Measurements from ENCODE around the gene PDE8A. TPM values are rescaled to one million over a fixed set of nuclear protein-coding genes. Genes with fewer than 3 reads are reported as not detected.
"Not testable (repeated sequence)": the region's sequence is repeated elsewhere in the genome, so short reads cannot be mapped to it uniquely, and the experiment has no call there.

PDE8A gene
- total RNA-seq, 1 donor from 2014 or later: 49.6 TPM

DNA sequence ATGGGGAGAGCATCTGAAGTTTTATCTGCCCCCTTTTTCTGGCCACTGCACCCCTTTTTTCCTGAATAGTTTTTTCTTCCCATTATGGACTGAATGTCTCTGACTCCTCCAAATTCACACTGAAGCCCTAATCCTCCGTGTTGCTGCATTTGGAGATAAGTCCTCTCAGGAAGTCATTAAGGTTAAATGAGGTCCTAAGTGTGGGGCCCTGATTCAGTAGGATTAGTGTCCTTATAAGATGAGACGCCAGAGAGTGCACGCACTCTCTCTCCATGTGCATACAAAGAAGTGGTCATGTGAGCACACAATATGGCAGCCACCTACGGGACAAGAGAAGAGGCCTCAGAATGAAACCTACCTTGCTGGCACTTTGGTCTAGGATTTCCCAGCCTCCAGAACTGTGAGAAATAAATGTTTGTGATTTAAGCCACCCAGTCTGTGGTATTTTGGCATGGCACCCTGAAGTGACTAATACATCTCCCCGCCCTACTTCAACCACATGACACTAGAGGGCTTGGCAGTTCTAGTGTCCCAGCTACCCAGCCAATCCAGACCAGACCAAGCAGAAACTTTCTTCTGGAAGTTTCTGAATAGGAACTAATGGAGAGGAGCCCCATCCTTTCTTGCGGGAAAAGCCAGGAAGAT is 191.3 kb downstream of the PDE8A start:
- peaks cover 0 to 5% (median 0%) of the 10 kb centered on the region in 3 donors for H3K27me3 ChIP-seq (ENCODE audit: control insufficient read depth in 3 of 3, insufficient read depth in 3 of 3, low read length in 3 of 3)
- no peak overlapping the region for H3K9ac ChIP-seq (ENCODE audit: low read depth in 1 of 3, low read length in 3 of 3)
- H3K4me3 ChIP-seq (ENCODE audit: low read length in 3 of 3): no peak overlapping the region
- peaks cover 0 to 2% (median 0%) of the 10 kb centered on the region in 3 donors for H3K9me3 ChIP-seq (ENCODE audit: control insufficient read depth in 3 of 3, low read length in 3 of 3)
- peaks cover 4 to 11% (median 9%) of the 10 kb centered on the region in 3 donors for H3K4me1 ChIP-seq (ENCODE audit: control insufficient read depth in 3 of 3, insufficient read depth in 3 of 3, low read length in 3 of 3)
- no peak overlapping the region for H3K27ac ChIP-seq (ENCODE audit: low read depth, low read length)
- H3K36me3 ChIP-seq (ENCODE audit: control insufficient read depth in 3 of 3, insufficient read depth in 3 of 3, low read length in 3 of 3): no peaks in the 10 kb centered on the region

- not testable (repeated sequence) for H3K9ac ChIP-seq (ENCODE audit: low read depth in 1 of 3, low read length in 3 of 3); H3K9me3 ChIP-seq (ENCODE audit: control insufficient read depth in 3 of 3, low read length in 3 of 3); H3K36me3 ChIP-seq (ENCODE audit: control insufficient read depth in 3 of 3, insufficient read depth in 3 of 3, low read length in 3 of 3); H3K27ac ChIP-seq (ENCODE audit: low read depth, low read length); H3K4me3 ChIP-seq (ENCODE audit: low read length in 3 of 3); H3K27me3 ChIP-seq (ENCODE audit: control insufficient read depth in 3 of 3, insufficient read depth in 3 of 3, low read length in 3 of 3)
- peaks cover 4 to 11% (median 9%) of the 10 kb centered on the region in 3 donors for H3K4me1 ChIP-seq (ENCODE audit: control insufficient read depth in 3 of 3, insufficient read depth in 3 of 3, low read length in 3 of 3)
Observed at GRCh38 chr15:85173630-85174029, 192.0 kb downstream of the PDE8A start.

- H3K36me3 ChIP-seq (ENCODE audit: control insufficient read depth in 3 of 3, insufficient read depth in 3 of 3, low read length in 3 of 3): no peaks in the 10 kb centered on the region
- no peaks in the 10 kb centered on the region for H3K27me3 ChIP-seq (ENCODE audit: control insufficient read depth in 3 of 3, insufficient read depth in 3 of 3, low read length in 3 of 3)
Observed at GRCh38 chr15:85174521-85174920, 192.9 kb downstream of the PDE8A start.

DNA sequence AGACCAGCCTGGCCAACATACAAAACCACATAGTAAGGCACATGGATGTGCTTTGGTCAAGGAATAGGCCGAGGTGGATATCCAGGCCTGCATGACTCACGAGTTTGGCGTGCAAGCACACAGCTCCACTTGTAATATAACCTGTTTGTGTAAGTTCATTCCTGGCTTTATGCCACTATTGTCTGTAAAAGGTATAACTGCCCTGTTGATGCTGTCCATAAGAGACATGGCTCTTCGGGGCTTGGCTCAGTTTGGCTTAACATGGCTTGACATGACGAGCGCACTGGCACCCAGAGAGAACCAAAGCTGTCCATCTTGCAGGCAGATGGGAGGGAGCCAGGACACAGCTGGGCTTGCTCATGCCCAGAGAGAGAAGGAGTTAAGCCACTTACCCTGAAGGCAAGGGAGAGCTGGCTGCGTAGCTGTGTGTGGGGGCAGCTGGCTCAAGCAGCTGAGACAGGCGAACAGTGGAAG is 195.4 kb downstream of the PDE8A start:
- not testable (repeated sequence) for H3K4me3 ChIP-seq (ENCODE audit: low read length in 3 of 3); H3K27me3 ChIP-seq (ENCODE audit: control insufficient read depth in 3 of 3, insufficient read depth in 3 of 3, low read length in 3 of 3); H3K36me3 ChIP-seq (ENCODE audit: control insufficient read depth in 3 of 3, insufficient read depth in 3 of 3, low read length in 3 of 3); H3K9me3 ChIP-seq (ENCODE audit: control insufficient read depth in 3 of 3, low read length in 3 of 3); H3K9ac ChIP-seq (ENCODE audit: low read depth in 1 of 3, low read length in 3 of 3)
- H3K4me1 ChIP-seq (ENCODE audit: control insufficient read depth in 3 of 3, insufficient read depth in 3 of 3, low read length in 3 of 3): peaks cover 4 to 11% (median 9%) of the 10 kb centered on the region in 3 donors
- H3K27ac ChIP-seq (ENCODE audit: low read depth, low read length): peak overlapping the region; percentile 30

More at GRCh38 chr15:85174521-85174920, 192.9 kb downstream of the PDE8A start:
- Histone ChIP-seq H3K9me3 (ENCODE audit: control insufficient read depth in 3 of 3, low read length in 3 of 3) (peaks cover 0 to 2% (median 0%) of the 10 kb centered on the region in 3 donors), H3K27ac (ENCODE audit: low read depth, low read length) (no peak overlapping the region), H3K4me1 (ENCODE audit: control insufficient read depth in 3 of 3, insufficient read depth in 3 of 3, low read length in 3 of 3) (peaks cover 4 to 11% (median 9%) of the 10 kb centered on the region in 3 donors), H3K9ac (ENCODE audit: low read depth in 1 of 3, low read length in 3 of 3) (no peak overlapping the region), H3K4me3 (ENCODE audit: low read length in 3 of 3) (no peak overlapping the region)

- peaks cover 4 to 11% (median 9%) of the 10 kb centered on the region in 3 donors for H3K4me1 ChIP-seq (ENCODE audit: control insufficient read depth in 3 of 3, insufficient read depth in 3 of 3, low read length in 3 of 3)
- no peak overlapping the region for H3K27ac ChIP-seq (ENCODE audit: low read depth, low read length)
- no peak overlapping the region for H3K4me3 ChIP-seq (ENCODE audit: low read length in 3 of 3)
- no peaks in the 10 kb centered on the region for H3K9me3 ChIP-seq (ENCODE audit: control insufficient read depth in 3 of 3, low read length in 3 of 3)
- no peaks in the 10 kb centered on the region for H3K36me3 ChIP-seq (ENCODE audit: control insufficient read depth in 3 of 3, insufficient read depth in 3 of 3, low read length in 3 of 3)
- no peak overlapping the region for H3K9ac ChIP-seq (ENCODE audit: low read depth in 1 of 3, low read length in 3 of 3)
- H3K27me3 ChIP-seq (ENCODE audit: control insufficient read depth in 3 of 3, insufficient read depth in 3 of 3, low read length in 3 of 3): no peaks in the 10 kb centered on the region
Observed at GRCh38 chr15:85178308-85178707, 196.7 kb downstream of the PDE8A start.

- Histone ChIP-seq H3K4me3 (ENCODE audit: low read length in 3 of 3) (no peak overlapping the region), H3K27me3 (ENCODE audit: control insufficient read depth in 3 of 3, insufficient read depth in 3 of 3, low read length in 3 of 3) (no peaks in the 10 kb centered on the region), H3K4me1 (ENCODE audit: control insufficient read depth in 3 of 3, insufficient read depth in 3 of 3, low read length in 3 of 3) (peaks cover 4 to 11% (median 9%) of the 10 kb centered on the region in 3 donors), H3K36me3 (ENCODE audit: control insufficient read depth in 3 of 3, insufficient read depth in 3 of 3, low read length in 3 of 3) (no peaks in the 10 kb centered on the region), H3K9me3 (ENCODE audit: control insufficient read depth in 3 of 3, low read length in 3 of 3) (no peaks in the 10 kb centered on the region), H3K27ac (ENCODE audit: low read depth, low read length) (no peak overlapping the region), H3K9ac (ENCODE audit: low read depth in 1 of 3, low read length in 3 of 3) (no peak overlapping the region)
Observed at GRCh38 chr15:85179700-85180099, 198.0 kb downstream of the PDE8A start.

DNA sequence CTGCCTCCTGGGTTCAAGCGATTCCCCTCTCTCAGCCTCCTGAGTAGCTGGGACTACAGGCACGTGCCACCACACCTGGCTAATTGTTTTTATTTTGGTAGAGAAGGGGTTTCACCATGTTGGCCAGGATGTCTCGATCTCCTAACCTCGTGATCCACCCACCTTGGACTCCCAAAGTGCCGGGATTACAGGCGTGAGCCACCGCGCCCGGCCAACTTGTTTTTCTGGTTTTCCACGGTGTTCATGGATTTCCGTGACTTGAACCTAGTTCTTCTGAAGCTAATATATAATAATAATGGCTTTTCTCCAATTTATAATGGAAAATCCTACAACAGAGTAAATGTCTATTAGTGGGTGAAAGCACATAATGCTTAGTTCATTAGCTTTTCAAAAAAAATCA is 203.7 kb downstream of the PDE8A start:
- not testable (repeated sequence) for H3K4me1 ChIP-seq (ENCODE audit: control insufficient read depth in 3 of 3, insufficient read depth in 3 of 3, low read length in 3 of 3); H3K36me3 ChIP-seq (ENCODE audit: control insufficient read depth in 3 of 3, insufficient read depth in 3 of 3, low read length in 3 of 3); H3K9me3 ChIP-seq (ENCODE audit: control insufficient read depth in 3 of 3, low read length in 3 of 3); H3K9ac ChIP-seq (ENCODE audit: low read depth in 1 of 3, low read length in 3 of 3); H3K27me3 ChIP-seq (ENCODE audit: control insufficient read depth in 3 of 3, insufficient read depth in 3 of 3, low read length in 3 of 3); H3K4me3 ChIP-seq (ENCODE audit: low read length in 3 of 3); H3K27ac ChIP-seq (ENCODE audit: low read depth, low read length)

DNA sequence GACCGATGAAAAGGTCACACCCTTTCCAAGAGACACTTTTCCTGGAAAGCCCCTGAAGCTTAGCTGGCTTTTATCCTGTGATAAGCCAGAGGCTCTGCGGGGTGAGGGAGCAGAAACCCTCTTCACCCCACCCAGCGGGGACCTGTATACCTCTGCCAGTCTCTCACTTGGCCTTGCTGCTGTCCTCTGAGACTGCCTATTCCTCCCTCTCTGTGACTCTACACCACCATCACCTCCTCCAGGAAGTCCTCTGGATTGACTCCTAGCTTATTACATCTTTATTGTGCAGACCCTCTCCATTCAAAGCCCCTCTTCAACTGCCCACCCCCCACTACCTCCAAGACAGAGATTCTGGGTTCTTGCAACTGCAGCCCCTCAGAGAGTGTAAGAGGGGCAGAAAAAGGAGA is 206.5 kb downstream of the PDE8A start:
- not testable (repeated sequence) for H3K9me3 ChIP-seq (ENCODE audit: control insufficient read depth in 3 of 3, low read length in 3 of 3); H3K4me1 ChIP-seq (ENCODE audit: control insufficient read depth in 3 of 3, insufficient read depth in 3 of 3, low read length in 3 of 3); H3K27me3 ChIP-seq (ENCODE audit: control insufficient read depth in 3 of 3, insufficient read depth in 3 of 3, low read length in 3 of 3); H3K36me3 ChIP-seq (ENCODE audit: control insufficient read depth in 3 of 3, insufficient read depth in 3 of 3, low read length in 3 of 3); H3K9ac ChIP-seq (ENCODE audit: low read depth in 1 of 3, low read length in 3 of 3); H3K27ac ChIP-seq (ENCODE audit: low read depth, low read length); H3K4me3 ChIP-seq (ENCODE audit: low read length in 3 of 3)

Small RNAs within 50 kb of the gene (small RNA-seq; reads per million reads assigned to genes)
- not detected for gene AC044860.2
- not detected for gene RNU6-339P
- gene RNU6-796P: not detected

Other genes starting within 250 kb of the PDE8A start
- gene ZNF592, start 233.3 kb upstream of the PDE8A start, total RNA-seq: 6.3 TPM
- 33.4 TPM for gene ALPK3, start 164.5 kb upstream of the PDE8A start, total RNA-seq
- 0.52 TPM for gene SLC28A1, start 97.2 kb upstream of the PDE8A start, total RNA-seq

Data from skeletal muscle tissue (tissue), 5 donors.